ENCODE data around the gene CNTNAP2.

GRCh38 chr7:146115851-146116520, 615 bp upstream of the CNTNAP2 start:
- TF ChIP-seq CTCF (conservative IDR thresholded peaks at IDR 0.05; ENCODE audit: low read length): no peak
- TF ChIP-seq EZH2phosphoT487 (IDR thresholded peaks at IDR 0.05; ENCODE audit: borderline replicate concordance, low read depth, low read length): no peak
